ENCODE data around the gene PLEKHG7.
"Not testable (repeated sequence)": the region's sequence is repeated elsewhere in the genome, so short reads cannot be mapped to it uniquely, and the experiment has no call there.

- TF ChIP-seq POLR2A, CTCF (IDR thresholded peaks at IDR 0.05): not testable (repeated sequence)
Observed at GRCh38 chr12:92749691-92750090, 46.9 kb downstream of the PLEKHG7 start.

Data from body of pancreas (tissue), 4 donors.